K562 (cell line): Measurements from ENCODE around the gene MPHOSPH9. TPM values are rescaled to one million over a fixed set of nuclear protein-coding genes. Genes with fewer than 3 reads are reported as not detected.

ENCODE experiments used
- ATAC-seq: fragments of 200-7000 bp; cut with Tn5 transposase; 3 replicates; pipeline ENCODE4 v1.9.1; 2020; ENCODE audit warnings: moderate library complexity
- BruUV-seq: library from RNA; stranded (reverse); fragments of 400-500 nt; replicated peaks from 2 replicates; lab custom pipeline; 2021; lab: Mats Ljungman, UMichigan
- CTCF ChIA-PET: fragments of 300-600 bp; formaldehyde crosslinking; extraction: SDS; loops from one replicate; lab custom pipeline; 2021; ENCODE audit warnings: low intra/inter-chr PET ratio; lab: Yijun Ruan, JAX
- POLR2A ChIA-PET: fragments of 300-600, 350-650 bp; sonication (Branson Sonifier 250); formaldehyde crosslinking; extraction: SDS; loops from one replicate; lab custom pipeline; 2021; ENCODE audit warnings: antibody characterized with exemption, inconsistent platforms; lab: Yijun Ruan, JAX
- DNase-seq, 4 experiments: peaks; one replicate each; pipeline versions ENCODE4 v3.0.0 to v3.0.0-alpha.2; 2011 to 2018; ENCODE audit warnings: low spot score in 3 of 4, mixed read lengths in 3 of 4; ENCODE audit errors: extremely low read depth in 1 of 4
- FAIRE-seq: peaks from 2 replicates; lab custom pipeline; 2011; peaks lifted over from hg19 to GRCh38; lab: Jason Lieb, UNC
- H2AFZ ChIP-seq: 2 replicates; pipeline ENCODE4 v1.6.0; 2011; ENCODE audit warnings: low read depth, low read length, control low read depth, inconsistent platforms
- H3K27ac ChIP-seq: fragments of 200-600 bp; 3 replicates; pipeline ENCODE4 v1.8.0; 2011; ENCODE audit warnings: low read depth, mild to moderate bottlenecking, control low read depth, inconsistent platforms, low read length, moderate library complexity, mixed read lengths; ENCODE audit errors: extremely low read depth
- H3K27me3 ChIP-seq, 2 experiments: fragments of 300-600 bp in 1 of 2; 2 replicates in 1 of 2; 3 replicates in 1 of 2; pipeline versions ENCODE4 v1.6.0 to v1.8.0; 2011; ENCODE audit warnings: inconsistent platforms in 2 of 2, low read length in 2 of 2, mild to moderate bottlenecking in 1 of 2, mixed read lengths in 1 of 2, moderate library complexity in 1 of 2; ENCODE audit not compliant: control insufficient read depth in 2 of 2, insufficient read depth in 2 of 2
- H3K36me3 ChIP-seq: fragments of 300-600 bp; 3 replicates; pipeline ENCODE4 v1.8.0; 2011; ENCODE audit warnings: mild to moderate bottlenecking, low read length, inconsistent platforms; ENCODE audit not compliant: control insufficient read depth, insufficient read depth
- H3K4me1 ChIP-seq, 2 experiments: fragments of 200-600 bp in 1 of 2; replicated peaks in 1 of 2; 2 replicates in 1 of 2; 3 replicates in 1 of 2; pipeline versions ENCODE4 v1.5.1 to v1.8.0; 2011; ENCODE audit warnings: inconsistent platforms in 2 of 2, low read length in 2 of 2, mild to moderate bottlenecking in 1 of 2, mixed read lengths in 1 of 2, moderate library complexity in 1 of 2; ENCODE audit not compliant: control insufficient read depth in 2 of 2, insufficient read depth in 2 of 2
- H3K4me2 ChIP-seq: 2 replicates; pipeline ENCODE4 v1.6.1; 2011; ENCODE audit warnings: low read length, control low read depth, inconsistent platforms, mixed read lengths; ENCODE audit not compliant: insufficient read depth
- H3K4me3 ChIP-seq: fragments of 200-600 bp; sonication (generic), shearing (Covaris generic); 2 replicates; pipeline ENCODE4 v1.5.1; 2016; ENCODE audit warnings: control low read depth, inconsistent platforms
- H3K79me2 ChIP-seq: fragments of 200-600 bp; 3 replicates; pipeline ENCODE4 v1.8.0; 2011; ENCODE audit warnings: low read length, inconsistent platforms; ENCODE audit not compliant: control insufficient read depth, insufficient read depth
- H3K9ac ChIP-seq, 2 experiments: 2 replicates each; pipeline versions ENCODE4 v1.6.0 to v1.6.1; 2011; ENCODE audit warnings: low read depth in 2 of 2, low read length in 2 of 2, control low read depth in 1 of 2, inconsistent platforms in 1 of 2, mild to moderate bottlenecking in 1 of 2, mixed read lengths in 1 of 2; ENCODE audit not compliant: insufficient read depth in 1 of 2
- H3K9me1 ChIP-seq: one replicate; pipeline ENCODE4 v1.6.0; 2011; ENCODE audit warnings: inconsistent platforms, mild to moderate bottlenecking, low read length, moderate library complexity; ENCODE audit not compliant: control insufficient read depth, insufficient read depth
- H3K9me3 ChIP-seq: replicated peaks from 2 replicates; pipeline ENCODE4 v1.5.1; 2011; ENCODE audit warnings: low read depth, low read length, inconsistent platforms; ENCODE audit not compliant: control insufficient read depth, insufficient read depth
- H4K20me1 ChIP-seq: replicated peaks from 2 replicates; pipeline ENCODE4 v1.6.1; 2011; ENCODE audit warnings: low read length, inconsistent platforms, mixed read lengths; ENCODE audit not compliant: control insufficient read depth, insufficient read depth
- CBX1 ChIP-seq: sonication (generic); IDR thresholded peaks from 2 replicates; pipeline ENCODE4 v1.6.1; 2016; ENCODE audit warnings: antibody characterized with exemption, low read depth, mild to moderate bottlenecking
- EHMT2 ChIP-seq: fragments of 450-650 bp; IDR thresholded peaks from 2 replicates; pipeline ENCODE4 v1.6.1; 2018; ENCODE audit warnings: antibody characterized with exemption
- HINFP ChIP-seq: fragments of 450-650 bp; conservative IDR thresholded peaks from 2 replicates; pipeline ENCODE4 v1.6.1; 2016; ENCODE audit warnings: missing genetic modification characterization, low read depth, mild to moderate bottlenecking, control low read depth, missing compliant biosample characterization
- NCOA4 ChIP-seq: fragments of 450-650 bp; IDR thresholded peaks from 2 replicates; pipeline ENCODE4 v1.6.1; 2018; ENCODE audit warnings: mild to moderate bottlenecking; ENCODE audit not compliant: partially characterized antibody
- POLR3G ChIP-seq: IDR thresholded peaks from 2 replicates; pipeline ENCODE4 v1.6.1; 2011; ENCODE audit not compliant: insufficient read length, insufficient replicate concordance; ENCODE audit errors: extremely low read depth
- PTBP1 ChIP-seq: fragments of 200-400 bp; formaldehyde crosslinking; IDR thresholded peaks from 2 replicates; pipeline ENCODE4 v1.6.1; 2017; ENCODE audit warnings: low read depth, low read length
- SAP30 ChIP-seq: fragments of 200-600 bp; sonication (generic); IDR thresholded peaks from 2 replicates; pipeline ENCODE4 v1.6.1; 2012; ENCODE audit warnings: borderline replicate concordance, low read depth, mild to moderate bottlenecking, moderate library complexity, low read length, control low read depth, inconsistent platforms; ENCODE audit not compliant: insufficient read depth, poor library complexity, severe bottlenecking
- SMARCE1 ChIP-seq: fragments of 450-650 bp; IDR thresholded peaks from 2 replicates; pipeline ENCODE4 v1.7.1; 2016; ENCODE audit warnings: mild to moderate bottlenecking
- ZBTB2 ChIP-seq: fragments of 450-650 bp; IDR thresholded peaks from 2 replicates; pipeline ENCODE4 v1.6.1; 2016; ENCODE audit warnings: antibody characterized with exemption
- ZNF354B ChIP-seq: fragments of 250-450 bp; sonication (Bioruptor Pico); IDR thresholded peaks from 2 replicates; pipeline ENCODE4 v1.4.0; 2020
- ZNF518B ChIP-seq: fragments of 250-450 bp; sonication (Bioruptor Pico); IDR thresholded peaks from 2 replicates; pipeline ENCODE4 v1.5.0; 2021; ENCODE audit warnings: mild to moderate bottlenecking, moderate library complexity
- WGBS: fragments of 100-300 bp; shearing (Covaris generic); methylation state at CpG from one replicate; pipeline ENCODE4 v1.1.6; 2016; ENCODE audit warnings: low coverage, mixed read lengths; ENCODE audit not compliant: insufficient coverage; ENCODE audit errors: missing lambda C conversion rate; 5-methylcytosine and 5-hydroxymethylcytosine counted together
- in situ Hi-C: fragments of 300-500 bp; cut with MboI; formaldehyde crosslinking; loops from 4 replicates; pipeline ENCODE4 v1.15.0; 2018; ENCODE audit warnings: inconsistent platforms, mixed read lengths
- intact Hi-C: fragments of 100-400 bp; cut with micrococcal nuclease; formaldehyde crosslinking; loops from 2 replicates; pipeline ENCODE4 v1.14.2; 2022
- polyA plus RNA-seq, 8 experiments: library from polyadenylated mRNA; depleted of rRNA in 4 of 8; stranded (reverse) in 5 of 8; unstranded in 3 of 8; fragments of >200 nt; fragmentation: Nextera tagmentation in 2 of 8; fragmentation: Illumina TruSeq in 1 of 8; extraction: Ambion mirVana in 2 of 8; extraction: Trizol in 1 of 8; gene quantifications; 2 replicates each; pipeline versions ENCODE4 v1.2.1 to v1.2.3, GENCODE V29; 2011 to 2014; ENCODE audit warnings: inconsistent platforms in 1 of 8, missing spikeins in 1 of 8
- total RNA-seq, 7 experiments: library from RNA; depleted of rRNA in 6 of 7; stranded (reverse); fragments of >200 nt in 6 of 7; fragmentation: Illumina TruSeq in 2 of 7; extraction: Trizol in 2 of 7; gene quantifications; 2 replicates each; pipeline versions ENCODE4 v1.2.1 to v1.2.3, GENCODE V29; 2011 to 2021; ENCODE audit warnings: low replicate concordance in 1 of 7

The MPHOSPH9 gene
- total and polyA plus RNA-seq, 9 of the 15 experiments (the other 6 are each of a cell fraction or from before 2014, with no cell fraction given): 14.2 to 103 (median 54.5) TPM

- no peaks in the 10 kb centered on the region for H3K27me3 ChIP-seq
- H2AFZ ChIP-seq: no peak overlapping the region
- ChIA-PET CTCF (no interaction called here), POLR2A (interaction anchor here (0.6 to 1.2 kb wide), 4 partner anchors 9 to 242 kb away, joined by 3 to 6 read pairs (median 4); partner anchors contain the start of genes MPHOSPH9 and MTRFR)
- peaks cover 27% of the 10 kb centered on the region for H3K79me2 ChIP-seq
- no peaks in the 10 kb centered on the region for H3K9me3 ChIP-seq
- no TSS peak for BruUV-seq
- ATAC-seq (no peak), DNase-seq (no peak), FAIRE-seq (no peak)
- H3K9ac ChIP-seq: peak overlapping the region in 1 of 2 experiments; percentile 78; a peak in 2 of 4 replicates
- peaks cover 34% of the 10 kb centered on the region; the same call in 2 of the 3 replicates for H3K36me3 ChIP-seq
- peaks cover 6 to 44% of the 10 kb centered on the region in 2 experiments; a peak in 2 of 5 replicates for H3K4me1 ChIP-seq
- H3K9me1 ChIP-seq: no peaks in the 10 kb centered on the region
- H4K20me1 ChIP-seq: no peaks in the 10 kb centered on the region
- no peak for TF ChIP-seq POLR3G
- TF ChIP-seq ZBTB2: no peak
- no peak for TF ChIP-seq HINFP (tag)
- no peak for TF ChIP-seq PTBP1
- TF ChIP-seq SAP30: no peak
- no peak for TF ChIP-seq CBX1
- TF ChIP-seq EHMT2: no peak
- no peak for TF ChIP-seq SMARCE1
- TF ChIP-seq ZNF354B: no peak
- TF ChIP-seq NCOA4: no peak
- TF ChIP-seq ZNF518B (CRISPR knock-in tag): no peak
- intact Hi-C loops (no loop called here), in situ Hi-C loops (no loop called here)
- 79% methylated on average over 7 of the region's 7 CpGs for WGBS
- no peak overlapping the region for H3K4me2 ChIP-seq
- H3K27ac ChIP-seq: no peak overlapping the region
- H3K4me3 ChIP-seq: no peak overlapping the region
Measured at GRCh38 chr12:123267335-123267920, 34.5 kb upstream of the MPHOSPH9 start.
